PC-9 (cell line): ENCODE data around the gene GPATCH1. TPM values are rescaled to one million over a fixed set of nuclear protein-coding genes. Genes with fewer than 3 reads are reported as not detected.

ENCODE experiments used
- BruUV-seq: library from RNA; stranded (reverse); fragments of 400-500 nt; replicated peaks from 2 replicates; lab custom pipeline; 2021; lab: Mats Ljungman, UMichigan
- CTCF ChIA-PET: fragments of 300-600 bp; sonication (Branson Sonifier 250); formaldehyde crosslinking; loops from one replicate; lab custom pipeline; 2022; ENCODE audit warnings: antibody characterized with exemption; lab: Charles Lee
- POLR2A ChIA-PET: fragments of 300-600 bp; sonication (Branson Sonifier 250); formaldehyde crosslinking; loops from one replicate; lab custom pipeline; 2022; ENCODE audit warnings: antibody characterized with exemption; ENCODE audit not compliant: unreplicated experiment; lab: Charles Lee
- DNase-seq, 2 experiments: peaks; one replicate each; pipeline versions ENCODE4 v3.0.0 to v3.0.0-alpha.2; 2015 to 2022; ENCODE audit warnings: mixed read lengths in 1 of 2
- H2AFZ ChIP-seq: fragments of 200-600 bp; sonication (generic); 2 replicates; pipeline ENCODE4 v1.8.1; 2017; ENCODE audit warnings: antibody characterized with exemption
- H3F3A ChIP-seq: fragments of 200-600 bp; sonication (generic); 2 replicates; pipeline ENCODE4 v1.8.1; 2017; ENCODE audit warnings: antibody characterized with exemption, mild to moderate bottlenecking, low read depth; ENCODE audit not compliant: insufficient read depth
- H3K27ac ChIP-seq: fragments of 200-600 bp; sonication (generic); 2 replicates; pipeline ENCODE4 v1.6.1; 2016; ENCODE audit warnings: mixed run types
- H3K27me3 ChIP-seq: fragments of 200-600 bp; sonication (generic); 2 replicates; pipeline ENCODE4 v1.6.1; 2016; ENCODE audit warnings: low read depth, mixed run types; ENCODE audit not compliant: insufficient read depth
- H3K36me3 ChIP-seq: fragments of 200-600 bp; sonication (generic); 2 replicates; pipeline ENCODE4 v1.6.1; 2016; ENCODE audit warnings: low read depth, mixed run types
- H3K4me1 ChIP-seq: fragments of 200-600 bp; sonication (generic); replicated peaks from 2 replicates; pipeline ENCODE4 v1.6.1; 2016; ENCODE audit warnings: mixed run types; ENCODE audit not compliant: insufficient read depth
- H3K4me2 ChIP-seq: fragments of 200-600 bp; sonication (generic); 2 replicates; pipeline ENCODE4 v1.6.1; 2017; ENCODE audit warnings: mixed run types
- H3K4me3 ChIP-seq: fragments of 200-600 bp; sonication (generic); 2 replicates; pipeline ENCODE4 v1.6.1; 2016; ENCODE audit warnings: mixed run types
- H3K79me2 ChIP-seq: fragments of 200-600 bp; sonication (generic); 2 replicates; pipeline ENCODE4 v1.6.1; 2017; ENCODE audit warnings: low read depth, mixed run types
- H3K9me2 ChIP-seq: fragments of 200-600 bp; sonication (generic); 2 replicates; pipeline ENCODE4 v1.8.1; 2017; ENCODE audit warnings: mild to moderate bottlenecking; ENCODE audit not compliant: insufficient read depth
- H3K9me3 ChIP-seq: fragments of 200-600 bp; sonication (generic); 2 replicates; pipeline ENCODE4 v1.8.1; 2016; ENCODE audit warnings: low read depth; ENCODE audit not compliant: insufficient read depth
- H4K20me1 ChIP-seq: fragments of 200-600 bp; sonication (generic); 2 replicates; pipeline ENCODE4 v1.8.1; 2017; ENCODE audit not compliant: insufficient read depth
- CTCF ChIP-seq: fragments of 200-600 bp; sonication (generic); conservative IDR thresholded peaks from 2 replicates; pipeline ENCODE4 v1.6.1; 2017; ENCODE audit warnings: mixed run types, antibody characterized with exemption, mild to moderate bottlenecking, moderate library complexity
- EZH2 ChIP-seq: fragments of 200-600 bp; sonication (generic); IDR thresholded peaks from 2 replicates; pipeline ENCODE4 v1.8.0; 2017; ENCODE audit warnings: antibody characterized with exemption, low read depth
- intact Hi-C: fragments of 100-400 bp; cut with micrococcal nuclease; formaldehyde crosslinking; loops from one replicate; pipeline ENCODE4 v1.10.0; 2022; ENCODE audit not compliant: unreplicated experiment
- total RNA-seq: library from RNA; stranded (reverse); gene quantifications from 2 replicates; pipeline ENCODE4 v1.2.3, GENCODE V29; 2021

The GPATCH1 gene
- total RNA-seq, 1 experiment from 2014 or later: 11.0 TPM

- Histone ChIP-seq H4K20me1 (no peaks in the 10 kb centered on the region), H3K79me2 (no peaks in the 10 kb centered on the region), H3K4me3 (no peak overlapping the region), H3K27ac (no peak overlapping the region), H3K4me1 (peaks cover 19% of the 10 kb centered on the region), H2AFZ (no peak overlapping the region), H3K36me3 (no peaks in the 10 kb centered on the region), H3K9me3 (no peaks in the 10 kb centered on the region), H3K27me3 (no peaks in the 10 kb centered on the region), H3K4me2 (no peak overlapping the region), H3F3A (peaks cover 28% of the 10 kb centered on the region), H3K9me2 (no peaks in the 10 kb centered on the region)
- TF ChIP-seq CTCF (no peak), EZH2 (no peak)
- DNase-seq: no peak
- intact Hi-C loops: loop anchor here (5.0 kb wide), 1 partner anchor 53 kb away; no protein-coding TSS in a partner anchor
- ChIA-PET POLR2A (no interaction called here), CTCF (no interaction called here)
- BruUV-seq: no TSS peak
Observed at GRCh38 chr19:33075519-33075918, 5.5 kb upstream of the GPATCH1 start.

- no peaks in the 10 kb centered on the region; the same call in 1 of the 2 replicates for H3K36me3 ChIP-seq
- TF ChIP-seq EZH2 (no peak), CTCF (no peak)
- POLR2A ChIA-PET: interaction anchor here (0.7 kb wide), 1 partner anchor 21 kb away, joined by 3 read pairs; no protein-coding TSS in a partner anchor
- H3K79me2 ChIP-seq: peaks cover 19% of the 10 kb centered on the region
- no peak overlapping the region for H3K27ac ChIP-seq
- no peak for DNase-seq
- CTCF ChIA-PET: no interaction called here
- no peaks in the 10 kb centered on the region for H3K9me3 ChIP-seq
- H3K27me3 ChIP-seq: no peaks in the 10 kb centered on the region
- BruUV-seq: no TSS peak
- H3K4me3 ChIP-seq: no peak overlapping the region
- H4K20me1 ChIP-seq: no peaks in the 10 kb centered on the region
- H3K4me1 ChIP-seq: peaks cover 11% of the 10 kb centered on the region
- H3K9me2 ChIP-seq: no peaks in the 10 kb centered on the region
- intact Hi-C loops: no loop called here
- no peak overlapping the region for H2AFZ ChIP-seq
- no peaks in the 10 kb centered on the region for H3F3A ChIP-seq
- no peak overlapping the region for H3K4me2 ChIP-seq
Observed at GRCh38 chr19:33085570-33086128, 4.7 kb downstream of the GPATCH1 start.

GRCh38 chr19:33086955-33087354 lies 6.0 kb downstream of the GPATCH1 start:
- CTCF ChIA-PET: no interaction called here
- intact Hi-C loops: no loop called here

More at GRCh38 chr19:33086955-33087354, 6.0 kb downstream of the GPATCH1 start:
- no peak overlapping the region for H3K27ac ChIP-seq
- BruUV-seq: no TSS peak
- H3K36me3 ChIP-seq: no peaks in the 10 kb centered on the region; the same call in 1 of the 2 replicates
- no peaks in the 10 kb centered on the region for H3F3A ChIP-seq
- TF ChIP-seq CTCF (no peak), EZH2 (no peak)
- H4K20me1 ChIP-seq: no peaks in the 10 kb centered on the region
- POLR2A ChIA-PET: no interaction called here
- no peaks in the 10 kb centered on the region for H3K9me2 ChIP-seq
- H3K4me3 ChIP-seq: no peak overlapping the region
- H3K4me2 ChIP-seq: no peak overlapping the region
- H3K9me3 ChIP-seq: no peaks in the 10 kb centered on the region
- no peak overlapping the region for H2AFZ ChIP-seq
- H3K79me2 ChIP-seq: peaks cover 10% of the 10 kb centered on the region
- H3K27me3 ChIP-seq: no peaks in the 10 kb centered on the region
- H3K4me1 ChIP-seq: peaks cover 7% of the 10 kb centered on the region
- no peak for DNase-seq
